ENCODE data around the gene TRIM7.

Gene TRIM7

DNA sequence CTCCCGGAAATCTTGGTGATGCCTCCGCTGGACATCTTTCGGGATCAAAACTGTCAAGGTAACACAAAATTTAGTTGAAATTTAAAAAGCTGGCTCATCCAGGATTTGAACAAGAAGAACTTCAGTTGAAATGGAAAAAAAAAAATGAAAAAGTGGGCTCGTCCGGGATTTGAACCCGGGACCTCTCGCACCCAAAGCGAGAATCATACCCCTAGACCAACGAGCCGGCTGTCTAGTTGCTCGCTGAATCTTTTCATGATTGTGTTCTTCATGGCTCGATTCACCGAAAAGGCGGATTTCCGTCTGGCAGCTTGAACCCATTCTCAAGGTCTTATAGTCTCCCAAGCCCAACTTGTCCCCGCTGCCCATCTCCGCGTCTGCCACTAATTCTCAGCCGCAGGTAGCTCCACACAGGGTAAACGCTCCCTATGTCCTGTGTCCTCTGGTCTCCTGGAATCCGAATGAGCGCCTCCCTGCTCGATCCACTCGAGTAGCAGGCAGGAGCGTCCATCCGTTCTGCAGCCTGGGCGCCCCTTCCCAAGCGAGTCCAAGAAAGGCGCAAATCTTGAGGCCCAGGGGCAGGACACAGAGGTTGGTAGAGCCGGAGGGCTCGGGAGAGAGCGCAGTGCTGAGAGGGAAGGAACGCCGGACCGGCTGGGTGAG is 16.2 kb downstream of the TRIM7 start:
- TF ChIP-seq, protein P1, sequence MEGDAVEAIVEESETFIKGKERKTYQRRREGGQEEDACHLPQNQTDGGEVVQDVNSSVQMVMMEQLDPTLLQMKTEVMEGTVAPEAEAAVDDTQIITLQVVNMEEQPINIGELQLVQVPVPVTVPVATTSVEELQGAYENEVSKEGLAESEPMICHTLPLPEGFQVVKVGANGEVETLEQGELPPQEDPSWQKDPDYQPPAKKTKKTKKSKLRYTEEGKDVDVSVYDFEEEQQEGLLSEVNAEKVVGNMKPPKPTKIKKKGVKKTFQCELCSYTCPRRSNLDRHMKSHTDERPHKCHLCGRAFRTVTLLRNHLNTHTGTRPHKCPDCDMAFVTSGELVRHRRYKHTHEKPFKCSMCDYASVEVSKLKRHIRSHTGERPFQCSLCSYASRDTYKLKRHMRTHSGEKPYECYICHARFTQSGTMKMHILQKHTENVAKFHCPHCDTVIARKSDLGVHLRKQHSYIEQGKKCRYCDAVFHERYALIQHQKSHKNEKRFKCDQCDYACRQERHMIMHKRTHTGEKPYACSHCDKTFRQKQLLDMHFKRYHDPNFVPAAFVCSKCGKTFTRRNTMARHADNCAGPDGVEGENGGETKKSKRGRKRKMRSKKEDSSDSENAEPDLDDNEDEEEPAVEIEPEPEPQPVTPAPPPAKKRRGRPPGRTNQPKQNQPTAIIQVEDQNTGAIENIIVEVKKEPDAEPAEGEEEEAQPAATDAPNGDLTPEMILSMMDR (IDR thresholded peaks at IDR 0.05; ENCODE audit: borderline replicate concordance, control extremely low read depth, extremely low read depth, insufficient read depth, missing control alignments) = no peak
- DNase-seq (ENCODE audit: low spot score) = peak; percentile 58
- in situ Hi-C loops (cut with MboI; ENCODE audit: low sequenced_read_pairs, unreplicated experiment) = no loop called here

DNA sequence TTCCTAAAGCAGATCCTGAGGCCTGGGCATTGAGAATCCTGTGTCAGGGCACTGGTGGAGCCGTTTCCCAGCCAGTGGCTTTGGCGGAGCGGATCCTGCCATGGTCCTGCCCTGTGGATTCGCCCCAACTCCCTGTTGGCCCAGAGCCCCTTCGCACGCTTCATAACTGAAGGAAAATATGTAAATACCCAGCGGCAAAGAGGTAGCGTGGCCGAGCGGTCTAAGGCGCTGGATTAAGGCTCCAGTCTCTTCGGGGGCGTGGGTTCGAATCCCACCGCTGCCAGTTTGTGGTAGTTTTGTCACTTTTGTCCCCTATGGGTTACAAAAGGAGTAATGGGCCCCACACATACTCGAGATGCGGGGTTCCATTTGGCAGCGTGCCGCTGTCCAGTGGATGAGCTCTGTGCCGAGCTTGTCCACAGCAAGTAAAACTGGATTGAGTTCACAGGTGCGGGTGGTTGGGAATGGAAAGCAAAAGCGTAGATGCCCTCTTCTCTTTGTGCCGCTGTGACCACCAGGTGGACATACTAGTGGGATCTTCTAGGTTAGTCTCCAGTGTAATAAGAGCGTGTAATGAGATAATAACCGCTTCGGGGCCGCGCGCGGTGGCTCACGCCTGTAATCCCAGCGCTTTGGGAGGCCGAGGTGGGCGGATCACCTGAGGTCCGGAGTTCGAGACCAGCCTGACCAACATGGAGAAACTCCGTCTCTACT is 17.3 kb downstream of the TRIM7 start:
- TF ChIP-seq, protein P1 (IDR thresholded peaks at IDR 0.05; ENCODE audit: borderline replicate concordance, control extremely low read depth, extremely low read depth, insufficient read depth, missing control alignments) = no peak
- in situ Hi-C loops (cut with MboI; ENCODE audit: low sequenced_read_pairs, unreplicated experiment) = no loop called here
- no peak for DNase-seq (ENCODE audit: low spot score)

DNA sequence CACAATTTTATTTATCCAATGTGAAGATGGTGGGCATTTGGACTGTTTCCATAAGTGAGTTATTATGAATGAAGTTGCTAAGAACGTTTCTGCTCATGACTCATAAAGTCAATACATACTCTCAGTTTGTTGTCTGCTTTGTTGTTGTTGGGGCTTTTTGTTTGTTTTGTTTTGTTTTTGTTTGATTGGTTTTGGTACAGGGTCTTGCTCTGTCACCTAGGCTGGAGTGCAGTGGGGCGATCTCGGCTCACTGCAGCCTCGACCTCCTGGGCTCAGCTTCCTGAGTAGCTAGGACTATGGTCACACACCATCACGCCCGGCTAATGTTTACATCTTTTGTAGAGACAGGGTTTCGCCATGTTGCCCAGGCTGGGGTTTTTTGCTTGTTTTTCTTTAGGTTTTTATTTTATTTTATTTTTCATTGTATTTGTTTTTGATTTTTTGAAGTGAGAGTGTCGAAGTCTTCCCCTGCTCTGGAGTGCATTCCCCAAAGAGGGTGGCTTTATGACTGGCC is 18.0 kb downstream of the TRIM7 start:
- TF ChIP-seq, protein P1 (IDR thresholded peaks at IDR 0.05; ENCODE audit: borderline replicate concordance, control extremely low read depth, extremely low read depth, insufficient read depth, missing control alignments) = no peak
- in situ Hi-C loops (cut with MboI; ENCODE audit: low sequenced_read_pairs, unreplicated experiment) = no loop called here
- DNase-seq (ENCODE audit: low spot score) = no peak

DNA sequence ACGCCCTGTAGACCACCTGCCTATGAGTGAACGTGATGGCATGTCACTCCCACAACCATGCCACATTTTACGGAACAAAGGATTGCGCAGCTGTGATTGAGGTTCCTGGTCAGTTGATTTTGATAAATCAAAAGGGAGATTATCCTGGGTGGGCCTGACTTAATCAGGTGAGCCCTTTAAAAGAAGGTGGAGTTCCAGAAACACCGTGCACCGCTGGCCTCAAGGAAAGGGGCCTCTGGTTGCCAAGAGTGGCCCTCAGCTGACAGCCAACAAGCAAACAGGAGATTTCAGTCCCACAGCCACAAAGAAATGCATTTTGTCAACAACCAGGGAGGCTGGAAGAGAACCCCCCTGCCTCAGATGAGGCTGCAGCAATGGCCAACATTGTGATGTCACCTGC is 19.0 kb downstream of the TRIM7 start:
- no peak for DNase-seq (ENCODE audit: low spot score)
- in situ Hi-C loops (cut with MboI; ENCODE audit: low sequenced_read_pairs, unreplicated experiment) = no loop called here
- TF ChIP-seq, protein P1 (IDR thresholded peaks at IDR 0.05; ENCODE audit: borderline replicate concordance, control extremely low read depth, extremely low read depth, insufficient read depth, missing control alignments) = no peak

DNA sequence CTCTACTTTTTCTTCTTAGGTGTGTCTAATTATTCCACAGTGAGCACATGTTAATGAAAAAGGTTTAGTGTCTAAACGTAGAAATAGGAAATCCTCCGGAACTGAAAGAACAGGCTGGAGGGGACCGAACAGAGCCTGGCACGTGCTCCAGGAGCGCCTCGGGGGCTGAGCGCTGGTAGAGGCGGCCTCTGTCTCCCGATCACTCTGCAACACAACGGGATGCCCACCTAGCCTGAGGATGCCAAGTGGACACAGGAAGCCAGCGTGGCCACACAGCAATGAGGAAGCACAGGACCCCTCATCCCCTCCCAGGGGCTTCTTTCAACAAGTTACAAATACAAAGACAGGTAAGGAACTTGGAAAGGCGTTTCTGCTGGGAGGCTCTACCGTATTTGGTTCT is 19.4 kb downstream of the TRIM7 start:
- TF ChIP-seq, protein P1 (IDR thresholded peaks at IDR 0.05; ENCODE audit: borderline replicate concordance, control extremely low read depth, extremely low read depth, insufficient read depth, missing control alignments) = no peak
- in situ Hi-C loops (cut with MboI; ENCODE audit: low sequenced_read_pairs, unreplicated experiment) = no loop called here
- DNase-seq (ENCODE audit: low spot score) = no peak

DNA sequence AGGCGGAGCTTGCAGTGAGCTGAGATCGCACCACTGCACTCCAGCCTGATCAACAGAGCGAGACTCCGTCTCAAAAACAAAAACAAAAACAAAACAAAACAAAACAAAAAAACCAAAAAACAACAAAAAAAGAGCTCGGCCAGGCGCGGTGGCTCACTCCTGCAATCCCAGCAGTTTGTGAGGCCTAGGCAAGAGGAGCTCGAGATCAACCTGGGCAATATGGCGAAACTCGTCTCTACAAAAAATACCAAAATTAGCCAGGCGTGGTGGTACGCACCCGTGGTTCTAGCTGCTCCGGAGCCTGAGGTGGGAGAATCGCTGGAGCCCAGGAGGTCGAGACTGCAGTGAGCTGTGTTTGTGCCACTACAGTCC is 20.2 kb downstream of the TRIM7 start:
- TF ChIP-seq, protein P1 (IDR thresholded peaks at IDR 0.05; ENCODE audit: borderline replicate concordance, control extremely low read depth, extremely low read depth, insufficient read depth, missing control alignments) = no peak
- DNase-seq (ENCODE audit: low spot score) = no peak
- in situ Hi-C loops (cut with MboI; ENCODE audit: low sequenced_read_pairs, unreplicated experiment) = no loop called here

Data from GM13976 (cell line).